H9 (cell line): ENCODE data around the gene OR8B2. TPM values are rescaled to one million over a fixed set of nuclear protein-coding genes. Genes with fewer than 3 reads are reported as not detected.

ENCODE experiments used
- DNase-seq: peaks from one replicate; pipeline ENCODE4 v3.0.0-alpha.2; 2017
- H2AFZ ChIP-seq: one replicate; pipeline ENCODE4 v1.6.1; 2013; ENCODE audit warnings: mild to moderate bottlenecking, low read length, control low read depth, moderate library complexity
- H2AK5ac ChIP-seq: 2 replicates; pipeline ENCODE4 v1.6.1; 2013; ENCODE audit warnings: low read length, control low read depth, mixed read lengths; ENCODE audit not compliant: insufficient read length
- H2BK120ac ChIP-seq: one replicate; pipeline ENCODE4 v1.6.1; 2013; ENCODE audit warnings: low read depth, mild to moderate bottlenecking, low read length, control low read depth, inconsistent platforms; ENCODE audit not compliant: poor library complexity, severe bottlenecking
- H2BK12ac ChIP-seq: 2 replicates; pipeline ENCODE4 v1.6.1; 2013; ENCODE audit warnings: low read length, control low read depth, mixed read lengths, low read depth; ENCODE audit not compliant: insufficient read length
- H2BK15ac ChIP-seq: 2 replicates; pipeline ENCODE4 v1.6.1; 2013; ENCODE audit warnings: low read depth, low read length, control low read depth
- H2BK20ac ChIP-seq: one replicate; pipeline ENCODE4 v1.6.1; 2013; ENCODE audit warnings: low read depth, mild to moderate bottlenecking, low read length, control low read depth, inconsistent platforms; ENCODE audit not compliant: poor library complexity, severe bottlenecking
- H2BK5ac ChIP-seq: 2 replicates; pipeline ENCODE4 v1.6.1; 2013; ENCODE audit warnings: low read length, control low read depth, mixed read lengths; ENCODE audit not compliant: insufficient read length
- H3K14ac ChIP-seq: 2 replicates; pipeline ENCODE4 v1.6.1; 2013; ENCODE audit warnings: low read length, control low read depth; ENCODE audit not compliant: insufficient read depth
- H3K18ac ChIP-seq: 2 replicates; pipeline ENCODE4 v1.6.1; 2013; ENCODE audit warnings: low read depth, mild to moderate bottlenecking, mixed read lengths, low read length, control low read depth; ENCODE audit not compliant: insufficient read length
- H3K23ac ChIP-seq: 2 replicates; pipeline ENCODE4 v1.6.1; 2013; ENCODE audit warnings: low read length, control low read depth, mixed read lengths, low read depth; ENCODE audit not compliant: insufficient read length
- H3K23me2 ChIP-seq: 2 replicates; pipeline ENCODE4 v1.6.1; 2013; ENCODE audit warnings: low read depth, mild to moderate bottlenecking, mixed read lengths, low read length, control low read depth; ENCODE audit not compliant: insufficient read length, poor library complexity, severe bottlenecking
- H3K27ac ChIP-seq: 2 replicates; pipeline ENCODE4 v1.5.1; 2013; ENCODE audit warnings: low read length, control low read depth, mixed read lengths, low read depth; ENCODE audit not compliant: insufficient read length
- H3K27me3 ChIP-seq: 2 replicates; pipeline ENCODE4 v1.6.1; 2013; ENCODE audit warnings: low read length, control low read depth, inconsistent platforms; ENCODE audit not compliant: insufficient read depth
- H3K4ac ChIP-seq: 2 replicates; pipeline ENCODE4 v1.6.1; 2013; ENCODE audit warnings: low read depth, mild to moderate bottlenecking, control low read depth, inconsistent platforms, low read length, moderate library complexity
- H3K4me1 ChIP-seq: 2 replicates; pipeline ENCODE4 v1.6.1; 2013; ENCODE audit warnings: low read length, control low read depth, inconsistent platforms; ENCODE audit not compliant: insufficient read depth
- H3K4me2 ChIP-seq: 2 replicates; pipeline ENCODE4 v1.6.1; 2013; ENCODE audit warnings: low read length, control low read depth, mixed read lengths; ENCODE audit not compliant: insufficient read length, insufficient read depth
- H3K56ac ChIP-seq: 2 replicates; pipeline ENCODE4 v1.6.1; 2013; ENCODE audit warnings: low read depth, mild to moderate bottlenecking, mixed read lengths, low read length, control low read depth; ENCODE audit not compliant: insufficient read length
- H3K79me1 ChIP-seq: 2 replicates; pipeline ENCODE4 v1.6.1; 2013; ENCODE audit warnings: low read depth, mild to moderate bottlenecking, moderate library complexity, low read length, control low read depth, inconsistent platforms; ENCODE audit not compliant: insufficient read depth, poor library complexity, severe bottlenecking
- H3K79me2 ChIP-seq: 2 replicates; pipeline ENCODE4 v1.6.1; 2013; ENCODE audit warnings: low read length, control low read depth, inconsistent platforms; ENCODE audit not compliant: insufficient read depth
- H3K9ac ChIP-seq: 2 replicates; pipeline ENCODE4 v1.6.1; 2013; ENCODE audit warnings: low read length, control low read depth, mixed read lengths; ENCODE audit not compliant: insufficient read length; ENCODE audit errors: extremely low read depth
- H3K9me3 ChIP-seq: one replicate; pipeline ENCODE4 v1.6.1; 2013; ENCODE audit warnings: low read depth, low read length, inconsistent platforms; ENCODE audit not compliant: control insufficient read depth
- H3T11ph ChIP-seq: one replicate; pipeline ENCODE4 v1.6.1; 2013; ENCODE audit warnings: mild to moderate bottlenecking, low read length, control low read depth, inconsistent platforms
- H4K20me1 ChIP-seq: one replicate; pipeline ENCODE4 v1.6.1; 2013; ENCODE audit not compliant: control insufficient read depth, insufficient read length, insufficient read depth
- H4K5ac ChIP-seq: 2 replicates; pipeline ENCODE4 v1.6.1; 2013; ENCODE audit warnings: low read depth, mild to moderate bottlenecking, mixed read lengths, low read length, control low read depth; ENCODE audit not compliant: insufficient read length
- H4K8ac ChIP-seq: replicated peaks from 2 replicates; pipeline ENCODE4 v1.6.1; 2013; ENCODE audit warnings: low read length, control low read depth, mixed read lengths, low read depth; ENCODE audit not compliant: insufficient read length
- H4K91ac ChIP-seq: 2 replicates; pipeline ENCODE4 v1.6.1; 2013; ENCODE audit warnings: low read depth, mild to moderate bottlenecking, moderate library complexity, mixed read lengths, low read length, control low read depth; ENCODE audit not compliant: insufficient read length
- H3K27ac Mint-ChIP-seq, 3 experiments: 2 replicates in 2 of 3; 3 replicates in 1 of 3; pipeline ENCODE4 v1.8.0; 2020 to 2021; ENCODE audit warnings: mixed read lengths in 3 of 3, mild to moderate bottlenecking in 1 of 3, moderate library complexity in 1 of 3
- H3K27me3 Mint-ChIP-seq: 2 replicates; pipeline ENCODE4 v1.8.0; 2021; ENCODE audit warnings: low read depth, mild to moderate bottlenecking, moderate library complexity, mixed read lengths
- H3K36me3 Mint-ChIP-seq, 3 experiments: 2 replicates in 2 of 3; 3 replicates in 1 of 3; pipeline ENCODE4 v1.8.0; 2020 to 2021; ENCODE audit warnings: low read depth in 3 of 3, mixed read lengths in 3 of 3; ENCODE audit not compliant: insufficient read depth in 1 of 3
- H3K4me1 Mint-ChIP-seq, 2 experiments: 2 replicates each; pipeline ENCODE4 v1.8.0; 2020; ENCODE audit warnings: mixed read lengths in 2 of 2
- H3K4me3 Mint-ChIP-seq, 2 experiments: 2 replicates in 1 of 2; 3 replicates in 1 of 2; pipeline ENCODE4 v1.8.0; 2020 to 2021; ENCODE audit warnings: mild to moderate bottlenecking in 2 of 2, mixed read lengths in 2 of 2, moderate library complexity in 1 of 2
- H3K9me3 Mint-ChIP-seq, 2 experiments: 2 replicates in 1 of 2; 3 replicates in 1 of 2; pipeline ENCODE4 v1.8.0; 2020; ENCODE audit warnings: mild to moderate bottlenecking in 2 of 2, mixed read lengths in 2 of 2, moderate library complexity in 1 of 2
- WGBS: extraction: QIAGEN DNeasy Blood & Tissue Kit; methylation state at CpG from one replicate; pipeline ENCODE4 v1.1.7; 2013; ENCODE audit warnings: missing lambda C conversion rate, low lambda C conversion rate, mixed read lengths; ENCODE audit not compliant: insufficient read length; ENCODE audit errors: extremely low coverage; 5-methylcytosine and 5-hydroxymethylcytosine counted together
- long read RNA-seq: library from polyadenylated mRNA; unstranded; transcript quantifications from one replicate; pipeline ENCODE4 v2.0.0, GENCODE V29; 2020
- total RNA-seq: library from RNA; stranded (reverse); gene quantifications from 2 replicates; pipeline ENCODE4 v1.2.1, GENCODE V29; 2021
- TF ChIP-seq, protein P1 (sequence below): fragments of 200-600 bp; sonication (generic); conservative IDR thresholded peaks from 3 replicates; pipeline ENCODE4 v1.8.0; 2021; ENCODE audit warnings: antibody characterized with exemption, mild to moderate bottlenecking

The OR8B2 gene, protein sequence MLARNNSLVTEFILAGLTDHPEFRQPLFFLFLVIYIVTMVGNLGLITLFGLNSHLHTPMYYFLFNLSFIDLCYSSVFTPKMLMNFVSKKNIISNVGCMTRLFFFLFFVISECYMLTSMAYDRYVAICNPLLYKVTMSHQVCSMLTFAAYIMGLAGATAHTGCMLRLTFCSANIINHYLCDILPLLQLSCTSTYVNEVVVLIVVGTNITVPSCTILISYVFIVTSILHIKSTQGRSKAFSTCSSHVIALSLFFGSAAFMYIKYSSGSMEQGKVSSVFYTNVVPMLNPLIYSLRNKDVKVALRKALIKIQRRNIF
- total RNA-seq: not detected in 2 replicates
- long read RNA-seq: 0 reads

DNA sequence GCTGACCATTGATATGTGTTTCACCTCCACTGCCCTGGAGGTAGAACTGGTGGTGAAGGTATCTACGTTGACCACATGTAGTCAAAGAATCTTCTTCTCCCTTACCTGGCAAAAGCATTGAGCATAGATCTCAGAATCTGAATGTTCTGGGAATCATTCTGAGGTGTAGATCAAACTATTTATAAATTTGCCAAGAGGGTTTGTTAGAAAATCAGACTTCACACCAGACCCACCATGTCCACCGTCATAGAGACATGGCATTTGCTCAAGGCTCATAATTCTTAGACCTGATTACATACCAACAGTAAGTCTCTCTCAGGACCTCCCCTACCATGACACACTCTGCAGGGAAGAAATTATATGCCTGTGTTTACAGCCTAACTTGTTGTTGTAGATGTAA, at the start of gene OR8B2:
OR8B2 (minus strand) TSS at position 101 of the 400 bp plus-strand sequence. CDS start 1,156 bp downstream, outside the sequence.
- Mint-ChIP-seq H3K9me3 (peaks cover 0 to 3% of the 10 kb centered on the region in 2 experiments; a peak in 1 of 5 replicates), H3K4me1 (no peaks in the 10 kb centered on the region), H3K27ac (no peak within 1 kb of the TSS), H3K4me3 (no peak within 1 kb of the TSS), H3K36me3 (no peaks in the 10 kb centered on the region), H3K27me3 (no peaks in the 10 kb centered on the region)
- no peaks in the 10 kb centered on the region for H3K23me2 ChIP-seq
- H2AFZ ChIP-seq: no peak within 1 kb of the TSS
- no peak within 1 kb of the TSS for H2BK120ac ChIP-seq
- H3K79me2 ChIP-seq: no peaks in the 10 kb centered on the region
- no peak within 1 kb of the TSS for H3K14ac ChIP-seq
- no peak within 1 kb of the TSS for H3T11ph ChIP-seq
- no peak within 1 kb of the TSS for H3K4ac ChIP-seq
- no peak within 1 kb of the TSS for H2BK12ac ChIP-seq
- H4K20me1 ChIP-seq: no peaks in the 10 kb centered on the region
- H4K8ac ChIP-seq: no peak within 1 kb of the TSS
- no peaks in the 10 kb centered on the region for H3K79me1 ChIP-seq
- H2AK5ac ChIP-seq: no peak within 1 kb of the TSS
- DNase-seq: no peak
- no peak within 1 kb of the TSS for H3K4me2 ChIP-seq
- H2BK5ac ChIP-seq: no peak within 1 kb of the TSS
- no peak within 1 kb of the TSS for H3K18ac ChIP-seq
- H3K4me1 ChIP-seq: no peaks in the 10 kb centered on the region
- H3K9me3 ChIP-seq: no peaks in the 10 kb centered on the region
- H4K5ac ChIP-seq: no peak within 1 kb of the TSS
- H2BK15ac ChIP-seq: no peak within 1 kb of the TSS
- H3K27ac ChIP-seq: no peak within 1 kb of the TSS
- no peak within 1 kb of the TSS for H4K91ac ChIP-seq
- no peaks in the 10 kb centered on the region for H3K27me3 ChIP-seq
- H3K9ac ChIP-seq: no peak within 1 kb of the TSS
- no CpG with 5 or more reads among the region's 2 CpGs for WGBS
- H2BK20ac ChIP-seq: no peak within 1 kb of the TSS
- no peak within 1 kb of the TSS for H3K56ac ChIP-seq
- no peak within 1 kb of the TSS for H3K23ac ChIP-seq
- TF ChIP-seq, protein P1, sequence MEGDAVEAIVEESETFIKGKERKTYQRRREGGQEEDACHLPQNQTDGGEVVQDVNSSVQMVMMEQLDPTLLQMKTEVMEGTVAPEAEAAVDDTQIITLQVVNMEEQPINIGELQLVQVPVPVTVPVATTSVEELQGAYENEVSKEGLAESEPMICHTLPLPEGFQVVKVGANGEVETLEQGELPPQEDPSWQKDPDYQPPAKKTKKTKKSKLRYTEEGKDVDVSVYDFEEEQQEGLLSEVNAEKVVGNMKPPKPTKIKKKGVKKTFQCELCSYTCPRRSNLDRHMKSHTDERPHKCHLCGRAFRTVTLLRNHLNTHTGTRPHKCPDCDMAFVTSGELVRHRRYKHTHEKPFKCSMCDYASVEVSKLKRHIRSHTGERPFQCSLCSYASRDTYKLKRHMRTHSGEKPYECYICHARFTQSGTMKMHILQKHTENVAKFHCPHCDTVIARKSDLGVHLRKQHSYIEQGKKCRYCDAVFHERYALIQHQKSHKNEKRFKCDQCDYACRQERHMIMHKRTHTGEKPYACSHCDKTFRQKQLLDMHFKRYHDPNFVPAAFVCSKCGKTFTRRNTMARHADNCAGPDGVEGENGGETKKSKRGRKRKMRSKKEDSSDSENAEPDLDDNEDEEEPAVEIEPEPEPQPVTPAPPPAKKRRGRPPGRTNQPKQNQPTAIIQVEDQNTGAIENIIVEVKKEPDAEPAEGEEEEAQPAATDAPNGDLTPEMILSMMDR: no peak
